H9 (cell line): ENCODE results near the gene OMP. TPM values are rescaled to one million over a fixed set of nuclear protein-coding genes. Genes with fewer than 3 reads are reported as not detected.
A peak's percentile ranks its signal among the peaks of the same experiment; 100 is the strongest.

Experiments used
- DNase-seq: peaks from one replicate; pipeline ENCODE4 v3.0.0-alpha.2; 2017
- H2AFZ ChIP-seq: one replicate; pipeline ENCODE4 v1.6.1; 2013; ENCODE audit warnings: mild to moderate bottlenecking, low read length, control low read depth, moderate library complexity
- H2AK5ac ChIP-seq: 2 replicates; pipeline ENCODE4 v1.6.1; 2013; ENCODE audit warnings: low read length, control low read depth, mixed read lengths; ENCODE audit not compliant: insufficient read length
- H2BK120ac ChIP-seq: one replicate; pipeline ENCODE4 v1.6.1; 2013; ENCODE audit warnings: low read depth, mild to moderate bottlenecking, low read length, control low read depth, inconsistent platforms; ENCODE audit not compliant: poor library complexity, severe bottlenecking
- H2BK12ac ChIP-seq: 2 replicates; pipeline ENCODE4 v1.6.1; 2013; ENCODE audit warnings: low read length, control low read depth, mixed read lengths, low read depth; ENCODE audit not compliant: insufficient read length
- H2BK15ac ChIP-seq: 2 replicates; pipeline ENCODE4 v1.6.1; 2013; ENCODE audit warnings: low read depth, low read length, control low read depth
- H2BK20ac ChIP-seq: one replicate; pipeline ENCODE4 v1.6.1; 2013; ENCODE audit warnings: low read depth, mild to moderate bottlenecking, low read length, control low read depth, inconsistent platforms; ENCODE audit not compliant: poor library complexity, severe bottlenecking
- H2BK5ac ChIP-seq: 2 replicates; pipeline ENCODE4 v1.6.1; 2013; ENCODE audit warnings: low read length, control low read depth, mixed read lengths; ENCODE audit not compliant: insufficient read length
- H3K14ac ChIP-seq: 2 replicates; pipeline ENCODE4 v1.6.1; 2013; ENCODE audit warnings: low read length, control low read depth; ENCODE audit not compliant: insufficient read depth
- H3K18ac ChIP-seq: 2 replicates; pipeline ENCODE4 v1.6.1; 2013; ENCODE audit warnings: low read depth, mild to moderate bottlenecking, mixed read lengths, low read length, control low read depth; ENCODE audit not compliant: insufficient read length
- H3K23ac ChIP-seq: 2 replicates; pipeline ENCODE4 v1.6.1; 2013; ENCODE audit warnings: low read length, control low read depth, mixed read lengths, low read depth; ENCODE audit not compliant: insufficient read length
- H3K23me2 ChIP-seq: 2 replicates; pipeline ENCODE4 v1.6.1; 2013; ENCODE audit warnings: low read depth, mild to moderate bottlenecking, mixed read lengths, low read length, control low read depth; ENCODE audit not compliant: insufficient read length, poor library complexity, severe bottlenecking
- H3K27ac ChIP-seq: 2 replicates; pipeline ENCODE4 v1.5.1; 2013; ENCODE audit warnings: low read length, control low read depth, mixed read lengths, low read depth; ENCODE audit not compliant: insufficient read length
- H3K27me3 ChIP-seq: 2 replicates; pipeline ENCODE4 v1.6.1; 2013; ENCODE audit warnings: low read length, control low read depth, inconsistent platforms; ENCODE audit not compliant: insufficient read depth
- H3K4ac ChIP-seq: 2 replicates; pipeline ENCODE4 v1.6.1; 2013; ENCODE audit warnings: low read depth, mild to moderate bottlenecking, control low read depth, inconsistent platforms, low read length, moderate library complexity
- H3K4me1 ChIP-seq: 2 replicates; pipeline ENCODE4 v1.6.1; 2013; ENCODE audit warnings: low read length, control low read depth, inconsistent platforms; ENCODE audit not compliant: insufficient read depth
- H3K4me2 ChIP-seq: 2 replicates; pipeline ENCODE4 v1.6.1; 2013; ENCODE audit warnings: low read length, control low read depth, mixed read lengths; ENCODE audit not compliant: insufficient read length, insufficient read depth
- H3K56ac ChIP-seq: 2 replicates; pipeline ENCODE4 v1.6.1; 2013; ENCODE audit warnings: low read depth, mild to moderate bottlenecking, mixed read lengths, low read length, control low read depth; ENCODE audit not compliant: insufficient read length
- H3K79me1 ChIP-seq: 2 replicates; pipeline ENCODE4 v1.6.1; 2013; ENCODE audit warnings: low read depth, mild to moderate bottlenecking, moderate library complexity, low read length, control low read depth, inconsistent platforms; ENCODE audit not compliant: insufficient read depth, poor library complexity, severe bottlenecking
- H3K79me2 ChIP-seq: 2 replicates; pipeline ENCODE4 v1.6.1; 2013; ENCODE audit warnings: low read length, control low read depth, inconsistent platforms; ENCODE audit not compliant: insufficient read depth
- H3K9ac ChIP-seq: 2 replicates; pipeline ENCODE4 v1.6.1; 2013; ENCODE audit warnings: low read length, control low read depth, mixed read lengths; ENCODE audit not compliant: insufficient read length; ENCODE audit errors: extremely low read depth
- H3K9me3 ChIP-seq: one replicate; pipeline ENCODE4 v1.6.1; 2013; ENCODE audit warnings: low read depth, low read length, inconsistent platforms; ENCODE audit not compliant: control insufficient read depth
- H3T11ph ChIP-seq: one replicate; pipeline ENCODE4 v1.6.1; 2013; ENCODE audit warnings: mild to moderate bottlenecking, low read length, control low read depth, inconsistent platforms
- H4K20me1 ChIP-seq: one replicate; pipeline ENCODE4 v1.6.1; 2013; ENCODE audit not compliant: control insufficient read depth, insufficient read length, insufficient read depth
- H4K5ac ChIP-seq: 2 replicates; pipeline ENCODE4 v1.6.1; 2013; ENCODE audit warnings: low read depth, mild to moderate bottlenecking, mixed read lengths, low read length, control low read depth; ENCODE audit not compliant: insufficient read length
- H4K8ac ChIP-seq: replicated peaks from 2 replicates; pipeline ENCODE4 v1.6.1; 2013; ENCODE audit warnings: low read length, control low read depth, mixed read lengths, low read depth; ENCODE audit not compliant: insufficient read length
- H4K91ac ChIP-seq: 2 replicates; pipeline ENCODE4 v1.6.1; 2013; ENCODE audit warnings: low read depth, mild to moderate bottlenecking, moderate library complexity, mixed read lengths, low read length, control low read depth; ENCODE audit not compliant: insufficient read length
- H3K27ac Mint-ChIP-seq, 3 experiments: 2 replicates in 2 of 3; 3 replicates in 1 of 3; pipeline ENCODE4 v1.8.0; 2020 to 2021; ENCODE audit warnings: mixed read lengths in 3 of 3, mild to moderate bottlenecking in 1 of 3, moderate library complexity in 1 of 3
- H3K27me3 Mint-ChIP-seq: 2 replicates; pipeline ENCODE4 v1.8.0; 2021; ENCODE audit warnings: low read depth, mild to moderate bottlenecking, moderate library complexity, mixed read lengths
- H3K36me3 Mint-ChIP-seq, 3 experiments: 2 replicates in 2 of 3; 3 replicates in 1 of 3; pipeline ENCODE4 v1.8.0; 2020 to 2021; ENCODE audit warnings: low read depth in 3 of 3, mixed read lengths in 3 of 3; ENCODE audit not compliant: insufficient read depth in 1 of 3
- H3K4me1 Mint-ChIP-seq, 2 experiments: 2 replicates each; pipeline ENCODE4 v1.8.0; 2020; ENCODE audit warnings: mixed read lengths in 2 of 2
- H3K4me3 Mint-ChIP-seq, 2 experiments: 2 replicates in 1 of 2; 3 replicates in 1 of 2; pipeline ENCODE4 v1.8.0; 2020 to 2021; ENCODE audit warnings: mild to moderate bottlenecking in 2 of 2, mixed read lengths in 2 of 2, moderate library complexity in 1 of 2
- H3K9me3 Mint-ChIP-seq, 2 experiments: 2 replicates in 1 of 2; 3 replicates in 1 of 2; pipeline ENCODE4 v1.8.0; 2020; ENCODE audit warnings: mild to moderate bottlenecking in 2 of 2, mixed read lengths in 2 of 2, moderate library complexity in 1 of 2
- CTCF ChIP-seq: fragments of 200-600 bp; sonication (generic); conservative IDR thresholded peaks from 3 replicates; pipeline ENCODE4 v1.8.0; 2021; ENCODE audit warnings: antibody characterized with exemption, mild to moderate bottlenecking
- WGBS: extraction: QIAGEN DNeasy Blood & Tissue Kit; methylation state at CpG from one replicate; pipeline ENCODE4 v1.1.7; 2013; ENCODE audit warnings: missing lambda C conversion rate, low lambda C conversion rate, mixed read lengths; ENCODE audit not compliant: insufficient read length; ENCODE audit errors: extremely low coverage; 5-methylcytosine and 5-hydroxymethylcytosine counted together
- total RNA-seq: library from RNA; stranded (reverse); gene quantifications from 2 replicates; pipeline ENCODE4 v1.2.1, GENCODE V29; 2021

OMP gene
- total RNA-seq, 1 experiment from 2014 or later = not detected

- Histone ChIP-seq H3K27ac (no peak overlapping the region), H3K23me2 (peaks cover 8% of the 10 kb centered on the region), H3T11ph (no peak overlapping the region), H2AFZ (no peak overlapping the region), H2BK120ac (no peak overlapping the region), H3K27me3 (no peaks in the 10 kb centered on the region), H3K14ac (peak overlapping the region; percentile 21; the same call in 1 of the 2 replicates), H4K91ac (no peak overlapping the region), H4K20me1 (peaks cover 3% of the 10 kb centered on the region), H3K56ac (no peak overlapping the region), H4K8ac (no peak overlapping the region), H3K18ac (peak overlapping the region; percentile 24), H3K4me1 (peaks cover 2% of the 10 kb centered on the region; the same call in 1 of the 2 replicates), H3K4ac (no peak overlapping the region), H2BK20ac (no peak overlapping the region), H2AK5ac (no peak overlapping the region), H3K79me1 (no peaks in the 10 kb centered on the region), H2BK15ac (no peak overlapping the region), H3K4me2 (no peak overlapping the region), H4K5ac (no peak overlapping the region), H3K9me3 (no peaks in the 10 kb centered on the region), H3K9ac (no peak overlapping the region), H2BK5ac (no peak overlapping the region), H3K79me2 (no peaks in the 10 kb centered on the region), H3K23ac (no peak overlapping the region), H2BK12ac (no peak overlapping the region)
- no peak overlapping the region for H3K4me3 Mint-ChIP-seq
- peaks cover 23 to 27% of the 10 kb centered on the region in 2 experiments for H3K4me1 Mint-ChIP-seq
- no peaks in the 10 kb centered on the region for H3K36me3 Mint-ChIP-seq
- H3K27me3 Mint-ChIP-seq = peaks cover 20% of the 10 kb centered on the region
- DNase-seq = no peak
- no peak overlapping the region for H3K27ac Mint-ChIP-seq
- no peaks in the 10 kb centered on the region; a peak in 1 of 5 replicates for H3K9me3 Mint-ChIP-seq
- WGBS = no CpG with 5 or more reads among the region's 12 CpGs
- no peak for TF ChIP-seq CTCF
Observed at GRCh38 chr11:77149716-77150392, 47.2 kb downstream of the OMP start.
